ENCODE measurements around the gene C4orf36. TPM values are rescaled to one million over a fixed set of nuclear protein-coding genes. Genes with fewer than 3 reads are reported as not detected.

The C4orf36 gene, protein sequence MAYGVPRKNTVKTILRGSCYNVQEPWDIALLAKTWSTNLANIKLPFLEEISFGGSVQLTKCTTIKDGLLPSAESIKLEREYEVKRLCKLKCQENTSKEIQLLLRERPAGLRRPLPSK
- total RNA-seq: 0.40 and 0.88 TPM in 2 replicates

DNA sequence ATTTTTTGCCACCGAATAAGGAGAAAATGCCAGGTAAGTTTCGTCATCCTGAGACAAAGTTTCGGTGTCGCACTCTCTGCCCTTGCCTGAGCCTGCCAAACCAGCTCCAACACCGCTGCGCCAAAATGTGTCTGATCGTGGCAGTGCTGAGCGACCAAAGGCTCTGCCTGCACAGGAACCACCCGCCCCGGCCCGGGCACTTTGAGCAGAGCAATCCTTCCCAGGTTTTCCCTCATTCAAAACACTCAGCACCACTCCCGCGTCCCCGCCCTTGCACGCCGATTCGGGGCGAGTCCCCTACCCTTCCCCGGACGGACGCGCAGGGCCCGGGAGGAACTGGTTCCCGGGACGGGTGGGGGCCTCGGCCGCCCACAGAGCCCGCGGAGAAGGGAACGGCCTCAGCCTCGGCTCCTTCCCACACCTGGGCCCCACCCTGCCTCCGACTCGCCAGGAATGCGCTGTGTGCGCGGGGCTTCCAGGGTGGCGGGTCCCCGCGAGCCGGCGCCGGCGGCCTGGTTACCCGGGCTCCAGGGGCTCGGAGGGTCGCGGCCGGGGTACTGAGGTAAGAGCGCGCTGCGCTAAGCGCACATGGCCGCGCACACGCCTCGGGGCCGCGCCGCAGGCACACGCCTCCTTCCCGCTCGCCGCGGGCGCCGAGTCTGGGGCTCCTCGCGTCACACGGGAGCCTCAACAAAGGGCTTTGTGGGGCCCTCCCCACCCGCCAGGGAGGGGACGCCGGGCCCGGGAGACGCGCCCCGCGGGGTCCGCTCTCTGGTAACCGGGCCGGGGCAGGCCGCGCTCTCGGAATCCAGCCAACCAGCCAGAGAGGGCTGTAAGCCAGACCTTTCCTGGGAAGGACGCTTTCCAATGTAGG, at the start of gene C4orf36:
Gene C4orf36 (minus strand): TSS at position 661 of the 874 bp plus-strand sequence. CDS start 902 bp downstream, outside the sequence.
- DNase-seq (ENCODE audit: low read depth, low spot score): no peak

DNA sequence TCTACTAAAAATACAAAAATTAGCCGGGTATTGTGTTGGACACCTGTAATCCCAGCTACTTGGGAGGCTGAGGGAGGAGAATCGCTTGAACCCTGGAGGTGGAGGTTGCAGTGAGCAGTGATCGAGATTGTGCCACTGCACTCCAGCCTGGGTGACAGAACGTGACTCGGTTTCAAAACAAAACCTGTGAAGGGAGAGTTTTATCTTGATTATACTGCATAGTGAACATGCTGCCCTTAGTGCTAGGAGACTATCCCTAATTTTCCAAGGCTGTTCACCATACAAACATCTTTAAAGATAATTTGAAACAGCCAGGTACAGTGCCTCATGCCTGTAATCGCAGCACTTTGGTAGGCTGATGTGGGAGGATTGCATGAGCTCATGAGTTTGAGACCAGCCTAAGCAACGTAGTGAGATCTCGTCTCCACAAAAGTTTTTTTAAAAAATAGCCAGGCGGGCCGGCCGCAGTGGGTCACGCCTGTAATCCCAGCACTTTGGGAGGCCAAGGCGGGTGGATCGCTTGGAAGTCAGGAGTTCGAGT, 48.8 kb upstream of the C4orf36 start:
- no peak for DNase-seq (ENCODE audit: low read depth, low spot score)

DNA sequence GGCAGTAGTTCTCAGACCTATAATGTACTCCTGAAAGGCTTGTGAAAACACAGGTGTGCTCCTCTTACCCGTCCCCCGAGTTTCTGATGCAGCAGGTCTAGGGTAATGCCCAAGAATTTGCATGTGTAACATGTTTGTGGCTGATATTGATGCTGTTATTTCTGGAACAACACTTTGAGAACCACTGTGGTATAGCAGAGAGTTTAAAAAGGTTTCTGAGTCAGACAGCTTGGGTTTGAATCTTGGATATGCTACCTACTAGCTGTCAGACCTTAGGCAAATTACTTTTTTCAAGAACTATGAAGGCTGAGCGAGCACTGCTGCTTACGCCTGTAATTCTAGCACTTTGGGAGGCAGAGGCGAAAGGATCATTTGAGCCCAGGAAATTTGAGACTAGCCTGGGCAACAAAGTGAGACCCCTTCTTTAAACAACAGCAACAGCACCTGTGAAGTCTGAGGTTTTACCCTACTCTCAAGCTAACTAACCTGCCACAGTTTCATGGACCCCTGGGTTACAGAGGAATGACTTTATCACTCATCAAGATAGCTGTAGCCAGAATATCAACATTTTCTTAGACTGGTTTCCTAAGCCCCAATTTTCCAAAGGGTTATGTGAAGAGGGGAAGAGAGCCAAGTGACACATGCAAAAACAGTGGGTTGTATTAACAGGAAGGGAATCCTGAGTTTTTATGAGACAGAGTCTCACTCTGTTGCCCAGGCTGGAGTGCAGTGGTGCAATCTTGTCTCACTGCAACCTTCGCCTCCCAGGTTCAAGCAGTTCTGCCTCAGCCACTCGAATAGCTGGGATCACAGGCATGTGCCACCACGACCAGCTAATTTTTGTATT, 47.7 kb upstream of the C4orf36 start:
- no peak for DNase-seq (ENCODE audit: low read depth, low spot score)

DNA sequence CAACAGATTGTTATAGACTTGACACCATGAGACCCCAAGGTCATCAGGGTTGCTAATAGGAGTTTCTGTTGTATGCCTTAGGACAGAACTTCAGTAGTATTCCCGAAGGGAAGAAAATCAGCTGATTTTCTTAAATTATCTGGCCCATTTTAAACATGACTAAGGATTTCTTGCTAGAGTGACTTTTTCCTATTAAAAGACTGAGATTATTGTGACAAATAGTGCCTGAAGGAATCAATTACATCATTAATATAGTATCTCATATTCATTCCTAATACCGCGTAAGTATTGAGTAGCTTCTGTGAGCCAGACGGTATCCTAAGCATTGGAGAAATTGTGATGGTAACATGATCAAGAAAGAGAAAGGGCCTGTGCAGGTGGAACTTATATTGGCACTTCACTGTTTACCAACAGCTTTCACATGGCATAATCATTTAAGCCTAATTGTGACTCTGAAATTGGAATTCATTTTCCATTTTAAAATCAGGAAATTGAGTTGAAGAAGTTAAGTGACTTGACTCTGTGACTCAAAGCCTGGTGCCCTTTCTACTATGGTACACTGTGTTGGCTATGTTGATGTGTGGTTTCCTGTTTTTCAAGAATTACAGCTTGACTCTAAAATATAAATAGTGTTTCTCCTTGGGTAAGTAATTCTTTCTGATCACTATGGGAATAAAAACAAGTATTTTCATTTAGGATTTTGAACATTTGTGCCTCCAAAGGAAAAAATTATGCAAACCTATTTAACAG, 46.7 kb upstream of the C4orf36 start:
- DNase-seq (ENCODE audit: low read depth, low spot score): no peak

DNA sequence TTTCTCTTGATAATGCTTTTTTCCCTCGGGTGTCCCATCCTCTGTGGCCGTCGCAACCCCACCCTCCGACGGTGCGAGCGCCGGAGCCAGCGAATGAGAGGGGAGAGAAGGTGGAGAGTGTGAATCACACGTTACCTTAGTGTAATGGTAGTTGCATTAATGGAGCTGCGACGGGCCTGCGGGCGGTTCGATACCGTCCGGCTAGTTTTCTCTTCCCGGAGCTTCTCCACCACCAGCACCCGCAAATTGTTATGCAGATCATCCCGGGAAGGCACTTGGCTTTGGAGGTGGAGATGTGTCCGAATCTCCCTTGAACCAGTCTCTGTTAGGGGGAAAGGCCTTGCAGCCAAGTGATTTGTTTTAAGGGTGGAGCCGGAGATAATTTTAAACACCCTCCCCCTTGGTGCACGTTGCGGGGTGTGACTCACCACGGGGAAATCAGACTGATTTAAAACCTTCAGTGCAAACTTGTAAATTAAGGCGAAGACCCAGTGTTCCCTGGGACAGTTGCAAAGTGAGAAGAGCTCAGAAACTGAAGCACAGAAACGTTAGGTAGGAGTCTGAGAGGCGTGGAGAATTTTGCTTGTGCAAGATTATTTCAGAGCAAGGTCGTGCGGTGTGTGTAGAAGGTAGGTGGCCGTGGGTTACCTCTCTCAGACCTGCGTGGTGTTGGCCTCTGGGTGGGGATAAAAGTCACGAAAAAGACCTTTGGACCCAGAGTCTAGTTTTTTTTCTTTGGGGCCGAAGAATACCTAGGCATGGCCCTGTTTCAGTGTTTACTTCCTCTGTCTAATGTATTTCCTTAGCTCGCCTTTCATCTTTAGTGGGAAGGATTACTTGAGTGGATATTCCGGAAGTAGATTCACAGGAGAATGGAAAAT, 43.9 kb upstream of the C4orf36 start:
- no peak for DNase-seq (ENCODE audit: low read depth, low spot score)

DNA sequence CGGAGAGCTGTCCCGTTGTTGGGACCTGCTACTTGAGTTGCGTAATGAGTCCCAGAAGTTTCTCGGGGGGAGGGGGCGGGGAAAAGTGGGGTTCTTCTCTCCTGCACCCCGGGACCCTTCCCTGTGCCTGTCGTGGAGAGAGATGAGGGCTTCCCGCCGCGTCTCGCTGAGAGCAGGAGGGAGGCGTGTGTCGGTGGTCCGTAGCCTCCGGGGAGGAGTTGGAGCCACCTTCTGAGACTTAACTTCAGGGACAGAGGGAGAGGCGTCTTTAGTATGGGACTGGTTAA, 43.3 kb upstream of the C4orf36 start:
- no peak for DNase-seq (ENCODE audit: low read depth, low spot score)

DNA sequence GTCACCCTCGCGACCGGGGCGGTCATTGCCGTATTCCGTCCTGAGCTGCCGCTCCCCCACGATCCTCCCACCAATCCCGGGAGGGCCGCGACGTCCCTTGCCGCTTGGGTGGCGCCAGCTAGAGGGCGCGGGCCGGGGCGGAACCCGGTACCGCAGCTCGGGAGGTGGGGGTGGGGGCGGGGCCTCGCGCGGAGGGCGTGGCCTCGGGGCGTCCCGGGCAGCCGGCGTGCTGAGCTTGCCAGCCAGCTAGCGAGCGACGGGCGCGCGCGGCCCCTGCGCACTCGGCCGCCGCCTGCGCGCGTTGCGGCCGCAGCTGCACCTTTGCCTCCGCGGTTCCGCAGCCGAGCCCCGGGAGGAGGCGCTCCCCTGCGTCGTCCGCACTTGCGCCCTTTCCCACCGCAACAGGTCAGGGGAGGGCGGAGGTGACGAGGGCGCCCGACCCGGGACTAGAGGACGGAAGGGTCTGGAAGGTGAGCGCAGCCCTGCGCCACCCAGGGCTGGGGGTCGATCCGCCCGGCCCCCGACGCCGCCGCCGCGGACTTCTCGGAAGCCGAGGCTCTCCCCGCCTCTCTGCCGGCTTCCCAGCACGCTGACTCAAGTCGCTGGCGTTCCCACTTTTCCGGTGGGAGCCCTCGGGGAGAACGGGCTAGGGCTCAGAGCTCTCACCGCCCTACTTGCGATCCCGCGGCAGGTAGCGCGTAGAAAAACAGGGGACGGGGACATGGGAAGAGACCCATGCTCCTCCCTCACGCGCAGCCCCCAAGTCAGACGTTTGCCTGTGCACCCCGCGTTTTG, 42.7 kb upstream of the C4orf36 start, which contains the start of gene AFF1:
Gene AFF1 (plus strand): TSS at position 241 of the 795 bp plus-strand sequence. CDS start 13,523 bp downstream, outside the sequence.
- no peak for DNase-seq (ENCODE audit: low read depth, low spot score)

DNA sequence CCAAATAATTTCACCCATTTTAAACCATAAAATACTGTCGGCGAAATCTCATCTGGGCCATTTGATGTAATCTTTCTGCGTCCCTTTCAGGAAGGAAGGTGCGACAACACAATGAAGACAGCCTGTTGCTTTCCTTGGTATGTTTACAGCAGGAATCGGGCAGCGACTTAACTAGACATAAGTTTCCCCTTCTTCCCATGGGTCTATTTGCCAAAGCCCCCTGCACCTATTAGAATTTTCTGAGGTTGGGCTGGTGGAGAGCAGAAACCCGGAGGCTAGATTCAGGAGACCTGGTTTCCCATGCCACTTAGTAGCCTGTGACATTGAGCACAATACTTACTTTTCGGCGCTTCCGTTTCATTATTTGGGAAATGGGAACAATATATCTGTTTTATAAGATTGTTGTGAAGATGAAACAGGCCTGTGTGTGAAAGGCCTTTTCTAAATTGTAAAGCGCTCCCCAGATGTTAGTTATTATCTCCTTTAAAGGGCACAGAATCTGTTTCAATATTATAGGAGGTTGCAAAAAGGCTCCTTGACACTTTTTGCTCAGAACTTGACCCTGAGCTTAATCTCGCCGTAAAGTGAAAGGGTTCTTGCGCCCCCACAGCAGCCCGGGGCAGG, 42.0 kb upstream of the C4orf36 start:
- no peak for DNase-seq (ENCODE audit: low read depth, low spot score)

DNA sequence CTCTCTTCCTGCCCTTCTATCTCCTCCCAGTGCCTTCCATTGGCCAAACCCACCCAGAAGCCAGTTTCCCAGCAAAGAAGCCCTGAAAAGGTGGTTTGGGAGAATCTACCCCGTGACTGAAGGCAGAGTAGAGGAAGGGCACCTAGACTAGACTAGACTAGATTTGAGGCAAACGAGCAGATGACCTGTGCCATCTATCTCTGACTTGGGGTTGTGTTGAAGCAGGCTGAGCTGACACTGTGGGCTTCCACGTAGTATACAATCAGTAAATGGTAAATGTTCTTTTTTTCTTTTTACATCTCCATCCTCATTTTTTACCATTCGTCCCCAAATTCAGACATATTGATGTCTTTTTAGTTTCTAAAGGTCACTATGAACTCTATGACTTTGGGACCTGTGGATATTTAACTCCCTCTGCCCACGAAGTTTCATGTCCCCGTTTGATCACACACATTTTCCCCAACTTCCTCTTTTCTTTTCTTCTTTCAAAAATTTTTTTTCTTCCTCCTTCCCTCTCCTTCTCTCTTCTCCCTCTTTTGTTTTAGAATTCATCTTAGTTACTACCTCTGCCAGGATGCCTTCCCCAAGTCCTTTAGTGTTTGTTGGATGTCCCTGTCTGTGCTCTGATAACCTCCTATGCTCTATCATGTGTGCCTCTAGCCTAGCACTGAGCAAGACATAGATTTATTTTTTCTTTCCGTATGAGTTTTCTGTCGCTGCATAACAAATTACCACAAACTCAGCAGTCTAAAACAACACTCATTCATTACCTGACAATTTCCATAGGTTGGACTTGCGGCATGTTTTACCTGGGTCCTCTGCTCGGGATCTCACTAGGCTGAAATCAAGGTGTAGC, 36.4 kb upstream of the C4orf36 start:
- DNase-seq (ENCODE audit: low read depth, low spot score): no peak

DNA sequence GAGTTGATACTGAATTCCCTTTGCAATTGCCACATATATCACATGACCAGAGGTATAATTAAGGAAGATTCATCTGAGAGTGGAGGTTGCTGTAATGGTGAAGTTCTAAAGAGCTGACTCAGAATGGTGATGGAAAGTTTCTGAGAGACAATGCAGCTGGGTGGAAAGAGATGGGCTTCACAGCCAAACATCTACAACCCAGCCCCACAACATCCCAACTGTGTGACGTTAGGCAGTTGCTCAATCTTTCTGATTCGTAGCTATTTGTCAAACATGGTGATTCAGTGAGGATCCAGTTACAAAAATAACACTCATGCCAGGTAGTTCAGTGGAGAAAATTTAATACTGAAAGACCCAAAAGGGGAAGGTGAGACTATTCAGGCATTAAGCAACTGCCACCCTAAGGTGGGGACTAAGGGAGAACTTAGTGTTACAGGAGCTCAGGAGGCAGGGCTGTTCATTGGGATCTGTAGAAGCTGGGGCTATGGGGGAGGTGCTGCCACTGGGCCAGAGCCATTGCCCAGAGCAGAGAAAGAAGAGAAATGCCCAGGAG, 35.7 kb upstream of the C4orf36 start:
- DNase-seq (ENCODE audit: low read depth, low spot score): no peak

DNA sequence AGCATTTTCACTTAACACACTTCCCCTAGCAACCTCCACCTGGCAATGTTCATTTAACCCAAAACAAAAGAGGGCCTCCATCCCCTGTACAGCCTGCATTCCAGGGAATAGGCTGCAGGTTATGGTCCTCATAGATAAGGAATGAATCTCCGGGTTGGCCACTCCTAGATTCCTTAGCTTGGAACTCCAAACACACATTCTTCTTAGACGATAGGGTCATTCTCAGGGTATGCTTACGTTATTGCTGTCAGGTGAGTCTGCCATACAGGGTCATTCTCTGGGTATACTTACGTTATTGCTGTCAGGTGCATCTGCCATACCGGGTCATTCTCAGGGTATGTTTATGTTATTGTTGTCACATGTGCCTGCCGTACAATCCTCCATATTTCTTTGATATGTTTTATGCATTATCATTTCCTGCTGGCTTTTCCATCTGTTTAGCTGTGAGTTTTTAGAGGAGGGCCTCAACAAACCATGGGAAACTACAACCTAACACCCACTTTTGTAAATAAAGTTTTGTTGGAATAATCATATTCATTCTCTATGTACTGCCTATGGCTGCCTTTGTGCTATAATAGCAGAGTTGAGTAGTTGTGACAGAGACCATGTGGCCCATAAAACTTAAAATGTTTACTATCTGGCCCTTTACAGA, 34.3 kb upstream of the C4orf36 start:
- DNase-seq (ENCODE audit: low read depth, low spot score): no peak

DNA sequence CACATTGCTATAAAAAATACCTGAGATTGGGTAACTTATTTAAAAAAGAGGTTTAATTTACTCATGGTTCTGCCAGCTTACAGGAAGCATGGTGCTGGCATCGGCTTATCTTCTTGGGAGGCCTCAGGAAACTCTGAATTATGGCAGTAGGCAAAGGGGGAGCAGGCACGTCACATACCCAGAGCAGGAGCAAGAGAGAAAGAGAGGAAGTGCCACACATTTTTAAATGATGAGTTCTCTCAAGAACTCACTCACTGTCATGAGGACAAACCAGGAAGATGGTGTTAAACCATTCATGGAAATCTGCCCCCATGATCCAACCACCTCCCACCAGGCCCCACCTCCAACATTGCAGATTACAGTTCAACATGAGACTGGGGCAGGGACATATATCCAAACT, 32.6 kb upstream of the C4orf36 start:
- DNase-seq (ENCODE audit: low read depth, low spot score): peak; percentile 74

DNA sequence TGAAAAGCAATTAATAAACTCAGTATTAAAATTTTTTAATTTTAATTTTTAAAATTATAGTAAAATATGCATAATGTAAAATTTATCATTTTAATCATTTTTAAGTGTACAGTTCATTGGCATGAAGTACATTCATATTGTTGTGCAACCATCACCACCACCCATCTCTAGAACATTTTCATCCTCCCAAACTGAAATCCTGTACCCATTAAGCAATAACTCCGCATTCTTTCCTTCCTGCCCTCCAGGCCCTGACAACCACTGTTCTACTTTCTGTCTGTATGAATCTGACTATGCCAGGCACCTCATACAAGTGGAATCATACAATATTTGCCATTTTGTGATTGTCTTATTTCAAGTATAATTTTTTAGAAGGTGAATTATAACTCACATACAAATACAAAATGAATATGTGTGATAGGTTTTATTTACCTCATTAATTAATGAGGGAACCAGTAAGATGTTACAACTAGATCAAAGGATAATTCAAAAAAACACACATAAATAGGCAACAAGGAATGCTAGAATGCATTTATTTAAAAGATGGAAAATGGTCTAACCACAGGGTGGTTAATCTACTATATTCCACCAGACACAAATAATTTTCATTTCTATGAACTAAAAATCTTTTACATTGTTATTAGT, 29.5 kb upstream of the C4orf36 start:
- no peak for DNase-seq (ENCODE audit: low read depth, low spot score)

DNA sequence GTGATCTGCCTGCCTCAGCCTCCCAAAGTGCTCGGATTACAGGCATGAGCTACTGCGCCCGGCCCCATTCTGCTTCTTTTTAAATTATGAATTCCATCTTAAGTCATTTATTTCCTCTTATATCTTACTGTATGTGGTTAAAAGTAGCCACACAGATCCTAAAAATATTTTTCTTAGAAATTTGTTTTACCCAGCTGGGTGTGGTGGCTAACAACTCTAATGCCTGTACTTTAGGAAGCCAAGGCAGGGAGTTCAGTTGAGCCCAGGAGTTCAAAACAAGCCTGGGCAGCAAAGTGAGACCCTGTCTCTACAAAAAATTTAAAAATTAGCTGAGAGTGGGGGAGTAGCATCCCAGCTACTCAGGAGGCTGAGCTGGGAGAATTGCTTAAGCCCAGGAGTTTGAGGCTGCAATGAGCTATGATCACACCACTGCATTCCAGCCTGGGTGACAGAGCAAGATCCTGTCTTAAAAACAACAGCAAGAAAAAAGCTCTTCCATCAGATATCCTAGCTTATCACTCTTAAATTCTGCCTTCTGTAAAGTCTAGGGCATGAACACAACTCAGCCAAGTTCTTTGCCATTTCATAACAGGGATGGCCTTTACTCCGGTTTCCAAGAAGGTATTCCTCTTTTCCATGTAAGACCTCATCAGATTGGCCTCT, 27.5 kb upstream of the C4orf36 start:
- no peak for DNase-seq (ENCODE audit: low read depth, low spot score)

DNA sequence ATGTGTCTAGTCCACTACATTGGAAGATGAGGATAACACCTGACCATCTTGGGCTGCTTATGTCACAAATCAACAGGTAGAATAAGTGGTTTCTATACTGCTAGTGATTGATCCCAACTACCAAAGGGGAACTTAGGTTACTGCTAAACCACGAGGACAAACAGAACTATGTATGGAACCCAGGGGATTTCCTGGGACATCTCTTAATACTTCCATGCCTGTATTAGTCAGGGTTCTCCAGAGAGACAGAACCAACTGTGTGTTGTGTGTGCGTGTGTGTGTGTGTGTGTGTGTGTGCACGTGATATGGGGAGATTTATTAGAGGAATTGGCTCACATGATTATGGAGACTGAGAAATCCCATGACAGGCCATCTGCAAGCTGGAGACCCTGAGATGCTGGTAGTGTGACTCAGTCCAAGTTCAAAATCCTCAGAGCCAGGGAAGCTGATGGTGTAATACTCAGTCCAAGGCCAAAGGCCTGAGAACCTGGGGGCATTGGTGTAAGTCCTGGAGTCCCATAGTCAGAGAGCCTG, 26.4 kb upstream of the C4orf36 start:
- DNase-seq (ENCODE audit: low read depth, low spot score): no peak
